Testis (tissue), 3 donors: ENCODE results near the gene RNASE7. TPM values are rescaled to one million over a fixed set of nuclear protein-coding genes. Genes with fewer than 3 reads are reported as not detected.

Experiments used
- DNase-seq: peaks from one replicate; pipeline ENCODE4 v3.0.0-alpha.2; 2019
- H3K27ac ChIP-seq, 2 donors: fragments of 200-600 bp; sonication (generic); one replicate each; pipeline ENCODE4 v1.5.1; 2019
- H3K27me3 ChIP-seq: fragments of 200-600 bp; sonication (generic); one replicate; pipeline ENCODE4 v1.5.1; 2019
- H3K36me3 ChIP-seq: fragments of 200-600 bp; sonication (generic); one replicate; pipeline ENCODE4 v1.5.1; 2017; ENCODE audit warnings: low read depth; ENCODE audit errors: missing control alignments
- H3K4me1 ChIP-seq: fragments of 200-600 bp; sonication (generic); one replicate; pipeline ENCODE4 v1.5.1; 2019
- H3K4me3 ChIP-seq, 2 donors: fragments of 200-600 bp; sonication (generic); one replicate each; pipeline ENCODE4 v1.5.1; 2017 to 2019
- H3K9me3 ChIP-seq: fragments of 200-600 bp; sonication (generic); one replicate; pipeline ENCODE4 v1.5.1; 2017
- POLR2A ChIP-seq: fragments of 450-650 bp; IDR thresholded peaks from one replicate; pipeline ENCODE4 v1.6.1; 2017; ENCODE audit warnings: antibody characterized with exemption, mild to moderate bottlenecking, moderate library complexity
- WGBS, 2 donors: methylation state at CpG; one replicate each; pipeline ENCODE4 v1.1.5; 2018; 5-methylcytosine and 5-hydroxymethylcytosine counted together
- intact Hi-C: fragments of 100-400 bp; cut with DNase I; formaldehyde crosslinking; loops from one replicate; pipeline ENCODE4 v1.15.1; 2023; ENCODE audit warnings: low total_unique reads
- polyA plus RNA-seq: library from polyadenylated mRNA; stranded (reverse); fragments of 350-450 nt; fragmentation: Illumina TruSeq; extraction: RNeasy Lipid Tissue Mini Kit (QIAGEN cat#74804); gene quantifications from one replicate; pipeline ENCODE4 v1.2.3, GENCODE V29; 2014; ENCODE audit warnings: low read depth, low replicate concordance; ENCODE audit not compliant: insufficient read depth
- total RNA-seq, 2 donors: library from RNA; depleted of rRNA; stranded (reverse); fragments of >200 nt; gene quantifications; one replicate each; pipeline ENCODE4 v1.2.3, GENCODE V29; 2016
- TF ChIP-seq, protein P1 (sequence below), 3 experiments: fragments of 450-650 bp in 2 of 3; fragments of 200-600 bp in 1 of 3; sonication (generic) in 1 of 3; IDR thresholded peaks; one replicate each; pipeline ENCODE4 v1.5.1; 2016 to 2019; ENCODE audit warnings: antibody characterized with exemption in 3 of 3, mild to moderate bottlenecking in 2 of 3, moderate library complexity in 1 of 3

RNASE7 gene
- total and polyA plus RNA-seq, 3 donors from 2014 or later = 0.24 to 0.55 (median 0.43) TPM

DNA sequence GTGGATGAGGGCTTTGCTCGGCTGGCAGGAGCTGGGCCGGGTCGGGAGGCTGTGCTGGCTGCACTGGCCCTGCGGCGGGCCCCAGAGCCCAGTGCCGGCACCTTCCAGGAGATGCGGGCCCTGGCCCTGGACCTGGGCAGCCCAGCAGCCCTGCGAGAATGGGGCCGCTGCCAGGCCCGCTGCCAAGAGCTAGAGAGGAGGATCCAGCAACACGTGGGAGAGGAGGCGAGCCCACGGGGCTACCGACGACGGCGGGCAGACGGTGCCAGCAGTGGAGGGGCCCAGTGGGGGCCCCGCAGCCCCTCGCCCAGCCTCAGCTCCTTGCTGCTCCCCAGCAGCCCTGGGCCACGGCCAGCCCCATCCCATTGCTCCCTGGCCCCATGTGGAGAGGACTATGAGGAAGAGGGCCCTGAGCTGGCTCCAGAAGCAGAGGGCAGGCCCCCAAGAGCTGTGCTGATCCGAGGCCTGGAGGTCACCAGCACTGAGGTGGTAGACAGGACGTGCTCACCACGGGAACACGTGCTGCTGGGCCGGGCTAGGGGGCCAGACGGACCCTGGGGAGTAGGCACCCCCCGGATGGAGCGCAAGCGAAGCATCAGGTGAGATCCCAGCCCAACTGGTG is 39.5 kb downstream of the RNASE7 start:
- intact Hi-C loops = no loop called here
- no peak overlapping the region for H3K4me3 ChIP-seq
- H3K27me3 ChIP-seq = no peaks in the 10 kb centered on the region
- TF ChIP-seq, protein P1, sequence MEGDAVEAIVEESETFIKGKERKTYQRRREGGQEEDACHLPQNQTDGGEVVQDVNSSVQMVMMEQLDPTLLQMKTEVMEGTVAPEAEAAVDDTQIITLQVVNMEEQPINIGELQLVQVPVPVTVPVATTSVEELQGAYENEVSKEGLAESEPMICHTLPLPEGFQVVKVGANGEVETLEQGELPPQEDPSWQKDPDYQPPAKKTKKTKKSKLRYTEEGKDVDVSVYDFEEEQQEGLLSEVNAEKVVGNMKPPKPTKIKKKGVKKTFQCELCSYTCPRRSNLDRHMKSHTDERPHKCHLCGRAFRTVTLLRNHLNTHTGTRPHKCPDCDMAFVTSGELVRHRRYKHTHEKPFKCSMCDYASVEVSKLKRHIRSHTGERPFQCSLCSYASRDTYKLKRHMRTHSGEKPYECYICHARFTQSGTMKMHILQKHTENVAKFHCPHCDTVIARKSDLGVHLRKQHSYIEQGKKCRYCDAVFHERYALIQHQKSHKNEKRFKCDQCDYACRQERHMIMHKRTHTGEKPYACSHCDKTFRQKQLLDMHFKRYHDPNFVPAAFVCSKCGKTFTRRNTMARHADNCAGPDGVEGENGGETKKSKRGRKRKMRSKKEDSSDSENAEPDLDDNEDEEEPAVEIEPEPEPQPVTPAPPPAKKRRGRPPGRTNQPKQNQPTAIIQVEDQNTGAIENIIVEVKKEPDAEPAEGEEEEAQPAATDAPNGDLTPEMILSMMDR (IDR thresholded peaks at IDR 0.05) = no peak
- TF ChIP-seq POLR2A = no peak
- H3K9me3 ChIP-seq = no peaks in the 10 kb centered on the region
- DNase-seq = no peak
- H3K27ac ChIP-seq = no peak overlapping the region
- no peaks in the 10 kb centered on the region for H3K4me1 ChIP-seq
- H3K36me3 ChIP-seq = no peaks in the 10 kb centered on the region
- WGBS, 2 donors = 85 to 100% methylated on average over 1 to 29 of the region's 30 CpGs

GRCh38 chr14:21083565-21084325 is 41.6 kb downstream of the RNASE7 start:
- Histone ChIP-seq H3K36me3 (no peaks in the 10 kb centered on the region), H3K27me3 (no peaks in the 10 kb centered on the region), H3K9me3 (no peaks in the 10 kb centered on the region), H3K4me1 (no peaks in the 10 kb centered on the region), H3K27ac (no peak overlapping the region), H3K4me3 (no peak overlapping the region)
- no peak for DNase-seq
- TF ChIP-seq, protein P1 (IDR thresholded peaks at IDR 0.05) = no peak
- TF ChIP-seq POLR2A = no peak
- intact Hi-C loops = no loop called here
- WGBS, 2 donors = 78 to 89% methylated on average over 5 to 11 of the region's 11 CpGs

DNA sequence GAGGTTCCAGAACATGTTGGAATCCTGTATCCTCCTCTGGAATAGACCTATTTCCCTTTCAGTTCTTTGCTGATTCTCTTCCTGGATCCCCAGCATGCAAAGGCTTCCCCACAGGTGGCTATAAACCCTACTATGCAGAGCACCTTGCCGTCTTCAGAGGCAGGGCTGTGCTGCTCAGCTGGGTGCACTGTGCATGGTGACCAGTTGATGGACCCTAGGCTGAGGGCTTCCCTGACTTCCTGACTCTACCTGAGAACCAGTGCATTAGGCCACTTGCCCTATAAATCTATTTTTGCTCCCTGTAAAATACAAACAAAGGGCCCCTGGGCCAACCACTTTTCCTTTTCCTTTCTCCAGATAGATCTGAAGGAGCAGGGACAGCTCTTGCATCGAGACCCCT is 42.2 kb downstream of the RNASE7 start:
- H3K4me1 ChIP-seq = no peaks in the 10 kb centered on the region
- no peak overlapping the region for H3K4me3 ChIP-seq
- no peaks in the 10 kb centered on the region for H3K9me3 ChIP-seq
- WGBS, 2 donors = 84 to 96% methylated on average over 2 of the region's 2 CpGs
- H3K36me3 ChIP-seq = no peaks in the 10 kb centered on the region
- intact Hi-C loops = no loop called here
- H3K27ac ChIP-seq = no peak overlapping the region
- DNase-seq = no peak
- no peaks in the 10 kb centered on the region for H3K27me3 ChIP-seq
- TF ChIP-seq, protein P1 (IDR thresholded peaks at IDR 0.05) = no peak

- Histone ChIP-seq H3K4me3 (no peak overlapping the region), H3K27me3 (no peaks in the 10 kb centered on the region), H3K27ac (no peak overlapping the region), H3K4me1 (no peaks in the 10 kb centered on the region), H3K36me3 (no peaks in the 10 kb centered on the region), H3K9me3 (no peaks in the 10 kb centered on the region)
- TF ChIP-seq POLR2A = no peak
- TF ChIP-seq, protein P1 (IDR thresholded peaks at IDR 0.05) = no peak
- no peak for DNase-seq
- intact Hi-C loops = no loop called here
- WGBS, 2 donors = 80 to 83% methylated on average over 17 of the region's 17 CpGs
These were observed 43.1 kb downstream of the RNASE7 start for GRCh38 chr14:21084998-21085853.
